AG09309 (cell line): ENCODE measurements around the gene FXYD5.

Experiments
- DNase-seq: peaks from one replicate; pipeline ENCODE4 v3.0.0-alpha.2; 2010; ENCODE audit warnings: low read depth
- H3K4me3 ChIP-seq: 2 replicates; pipeline ENCODE4 v1.5.1; 2011; ENCODE audit warnings: mild to moderate bottlenecking, low read depth, low read length, moderate library complexity; ENCODE audit not compliant: control insufficient read depth
- CTCF ChIP-seq: IDR thresholded peaks from 2 replicates; pipeline ENCODE4 v1.5.1; 2011; ENCODE audit warnings: mild to moderate bottlenecking, low read depth, low read length, inconsistent platforms; ENCODE audit not compliant: insufficient read depth, control insufficient read depth; ENCODE audit errors: missing control alignments

Gene FXYD5

DNA sequence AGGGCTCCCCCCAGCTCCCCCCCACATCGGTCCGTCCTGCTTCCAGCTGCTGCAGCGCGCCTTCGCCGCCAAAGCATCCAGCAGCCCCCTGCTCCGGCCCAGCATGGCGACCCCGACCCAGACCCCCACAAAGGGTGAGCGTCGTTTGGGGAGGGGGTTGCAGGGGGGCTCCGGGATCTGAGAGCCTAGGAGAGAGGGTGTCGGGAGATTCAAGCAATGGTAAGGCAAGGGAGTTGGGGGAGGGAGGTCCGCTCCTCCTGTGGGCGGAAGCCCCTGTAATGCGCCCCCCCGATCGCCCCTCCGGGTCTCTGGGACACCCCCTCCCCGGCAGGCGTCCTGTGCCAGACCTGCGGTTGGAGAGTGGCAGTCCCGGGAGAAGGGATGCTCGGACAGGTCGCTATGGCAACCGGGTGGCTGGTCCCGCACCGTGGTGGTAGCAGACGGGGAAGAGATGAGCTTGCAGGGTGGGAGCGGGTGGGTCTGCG lies 11.3 kb upstream of the FXYD5 start, which contains the start of gene FXYD7:
Gene FXYD7, plus strand, starts transcription at position 25 of the 485 bp plus-strand sequence. Its CDS starts 79 bp downstream, at position 104.
- TF ChIP-seq CTCF: no peak
- no peak for DNase-seq
- H3K4me3 ChIP-seq: no peak within 1 kb of the TSS

DNA sequence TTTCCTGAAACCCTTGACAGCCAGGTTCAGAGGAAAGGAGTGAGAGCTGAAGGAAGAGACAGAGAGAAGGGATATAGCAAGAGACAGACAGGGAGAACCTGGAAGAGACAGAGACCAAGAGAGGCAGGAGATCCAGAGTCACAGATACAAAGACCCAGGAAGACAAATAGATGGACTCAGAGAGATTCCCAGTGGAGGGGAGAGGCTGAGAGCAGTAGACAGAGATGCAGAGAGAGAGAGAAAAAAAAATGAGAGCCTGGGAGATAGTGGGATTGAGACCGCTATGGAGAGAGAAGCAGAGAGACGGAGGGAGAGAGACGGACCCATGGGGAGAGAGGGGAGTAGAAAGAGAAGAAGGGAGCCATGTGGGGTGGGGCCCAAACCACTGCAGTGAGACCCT lies 10.7 kb upstream of the FXYD5 start:
- no peak overlapping the region for H3K4me3 ChIP-seq
- no peak for TF ChIP-seq CTCF
- DNase-seq: no peak

GRCh38 chr19:35144259-35144599 lies 10.3 kb upstream of the FXYD5 start:
- TF ChIP-seq CTCF: no peak
- DNase-seq: no peak
- H3K4me3 ChIP-seq: no peak overlapping the region

DNA sequence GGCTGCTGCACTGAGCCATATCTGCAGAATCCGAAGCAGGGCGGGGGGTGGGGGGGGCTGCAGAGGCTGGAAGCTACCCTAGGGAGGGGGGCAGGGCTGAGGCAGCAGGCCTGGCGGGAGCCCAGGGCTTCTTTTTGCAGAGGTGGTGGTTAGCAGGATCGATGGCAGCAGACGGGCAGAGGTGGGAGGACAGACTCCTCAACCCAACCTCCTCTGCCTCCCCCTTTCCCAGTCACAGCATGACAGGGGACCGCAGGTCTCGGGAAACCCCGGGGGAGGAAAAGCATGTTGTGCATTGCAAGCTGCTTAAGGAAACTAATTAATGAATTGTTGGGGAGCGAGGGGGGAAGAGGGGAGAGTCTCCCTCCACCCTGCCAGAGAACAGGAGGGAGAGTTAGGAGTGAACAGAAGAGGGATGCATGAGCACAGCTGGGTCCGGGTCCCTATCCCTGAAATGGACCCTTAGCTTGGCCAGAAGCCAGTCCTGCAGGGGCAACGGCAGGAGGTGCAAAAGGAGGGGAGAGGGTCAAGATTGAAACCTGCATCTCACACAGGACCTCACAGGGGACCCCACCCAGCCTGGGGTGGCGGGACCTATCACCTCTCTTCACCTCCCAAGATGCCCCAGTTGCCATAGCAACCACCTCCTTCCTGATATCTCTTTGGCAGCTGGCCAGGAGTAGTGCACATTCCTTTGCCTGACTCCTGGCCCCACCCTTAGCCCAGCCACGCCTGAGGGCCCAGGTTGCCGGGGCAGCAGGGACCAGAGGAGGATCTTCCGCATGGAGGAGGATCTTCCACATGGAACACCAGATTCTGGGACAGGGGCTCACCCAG lies 9.7 kb upstream of the FXYD5 start:
- TF ChIP-seq CTCF: no peak
- DNase-seq: no peak
- H3K4me3 ChIP-seq: no peak overlapping the region

DNA sequence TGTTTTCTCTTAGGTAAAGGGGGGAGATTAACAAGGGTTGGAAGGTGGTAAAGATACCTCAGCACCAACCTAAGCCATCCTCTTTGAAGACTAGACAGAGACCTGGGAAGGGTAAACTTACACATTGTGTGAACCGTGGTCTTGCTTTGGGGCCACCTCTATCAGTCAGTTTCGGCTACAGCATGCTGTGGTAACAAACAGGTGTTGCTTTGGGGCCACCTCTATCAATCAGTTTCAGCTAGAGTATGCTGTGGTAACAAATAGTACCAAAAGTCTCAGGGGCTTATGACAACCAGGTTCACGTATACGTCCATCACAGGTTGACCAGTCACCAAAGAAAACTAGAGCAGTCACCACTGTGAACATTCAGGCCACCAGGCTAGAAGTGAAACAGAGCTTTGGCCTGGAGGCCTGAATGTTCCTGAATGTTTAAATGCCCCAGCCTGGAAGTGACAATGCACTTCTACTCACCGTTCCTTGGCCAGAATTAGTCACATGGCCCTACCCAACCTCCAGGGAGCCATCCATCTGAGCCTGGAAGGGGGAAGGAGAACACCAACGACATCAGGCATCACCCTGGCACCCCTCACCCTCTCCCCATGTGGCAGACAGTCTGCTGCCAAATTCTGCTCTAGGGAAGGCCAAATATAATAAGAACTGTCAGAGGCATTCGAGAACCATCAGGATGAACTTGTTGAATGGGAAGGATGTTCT lies 7.6 kb upstream of the FXYD5 start:
- no peak for DNase-seq
- H3K4me3 ChIP-seq: no peak overlapping the region
- TF ChIP-seq CTCF: no peak

DNA sequence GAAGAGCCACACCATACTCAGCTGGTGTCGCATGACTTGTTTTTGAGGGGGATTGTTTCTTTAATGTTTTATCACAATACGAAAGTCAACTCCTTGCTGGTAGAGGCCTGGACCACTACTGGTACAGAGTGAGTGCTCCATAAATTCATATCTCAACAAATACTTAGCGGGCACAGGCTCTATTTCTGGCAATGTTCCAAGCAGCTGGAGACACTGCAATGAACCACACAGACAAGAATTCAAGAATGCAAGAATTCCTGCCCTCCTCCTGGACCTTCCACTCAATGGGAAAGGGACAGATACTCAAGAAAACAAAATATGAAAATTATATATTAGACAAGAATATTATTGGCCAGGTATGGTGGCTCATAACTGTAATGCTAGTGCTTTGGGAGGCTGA lies 5.1 kb upstream of the FXYD5 start:
- no peak for DNase-seq
- H3K4me3 ChIP-seq: no peak overlapping the region
- TF ChIP-seq CTCF: no peak
